ENCODE measurements around the gene RPL38. TPM values are rescaled to one million over a fixed set of nuclear protein-coding genes. Genes with fewer than 3 reads are reported as not detected.
A peak's percentile ranks its signal among the peaks of the same experiment; 100 is the strongest.
"Not testable (repeated sequence)": the region's sequence is repeated elsewhere in the genome, so short reads cannot be mapped to it uniquely, and the experiment has no call there.

The RPL38 gene
- total RNA-seq, 1 donor from 2014 or later = 1,104 TPM

DNA sequence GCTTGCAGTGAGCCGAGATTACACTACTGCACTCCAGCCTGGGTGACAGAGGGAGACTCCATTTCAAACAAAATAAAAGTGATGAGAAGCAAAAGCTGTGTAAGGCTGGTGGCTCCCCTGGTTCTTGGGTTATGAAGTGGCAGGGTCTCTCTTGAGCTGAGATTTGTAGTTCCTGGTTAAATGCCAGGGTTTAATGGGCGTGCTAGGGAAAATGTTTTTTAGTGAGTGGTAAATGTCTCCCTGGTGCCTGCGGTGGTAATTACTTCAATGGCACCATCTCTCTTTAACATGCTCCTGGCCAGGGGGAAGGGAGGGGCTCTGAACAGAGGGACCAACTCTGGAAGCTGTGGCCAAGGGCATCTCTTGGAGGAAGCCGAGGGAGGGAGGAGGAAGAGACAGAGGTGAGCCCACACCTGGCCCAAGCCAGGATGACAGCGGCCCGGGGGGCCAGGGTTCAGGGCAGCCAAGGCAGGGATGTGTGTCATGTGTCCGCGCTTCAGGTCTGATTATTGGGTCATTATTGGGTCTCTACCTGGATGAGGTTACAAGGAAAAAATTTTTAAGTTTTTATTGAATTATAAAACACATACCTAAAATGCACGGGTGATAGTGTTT, 17.8 kb upstream of the RPL38 start:
- no peak for ATAC-seq

- no peak for ATAC-seq
Measured at GRCh38 chr17:74186498-74186897, 17.0 kb upstream of the RPL38 start.

DNA sequence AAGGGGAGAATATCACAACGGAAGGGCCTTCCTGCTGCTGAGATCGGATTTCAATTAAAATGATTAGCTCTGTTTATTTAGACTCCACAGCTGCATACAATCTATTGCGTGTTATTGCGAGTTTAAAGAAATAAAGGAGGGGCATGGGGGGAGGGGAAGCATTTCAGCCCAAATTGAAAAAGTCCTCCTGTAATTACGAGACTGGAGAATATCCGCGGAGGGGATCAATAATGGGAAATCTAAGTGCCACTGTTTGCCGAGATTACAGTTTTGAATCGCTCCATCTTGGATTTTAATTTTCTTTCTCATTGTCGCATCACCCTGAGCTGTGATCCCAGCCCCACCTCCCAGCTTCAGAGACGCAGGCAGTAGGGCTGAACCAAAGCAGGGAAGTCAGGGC, 15.7 kb upstream of the RPL38 start:
- no peak for ATAC-seq

GRCh38 chr17:74188687-74189086, 14.8 kb upstream of the RPL38 start:
- not testable (repeated sequence) for ATAC-seq

DNA sequence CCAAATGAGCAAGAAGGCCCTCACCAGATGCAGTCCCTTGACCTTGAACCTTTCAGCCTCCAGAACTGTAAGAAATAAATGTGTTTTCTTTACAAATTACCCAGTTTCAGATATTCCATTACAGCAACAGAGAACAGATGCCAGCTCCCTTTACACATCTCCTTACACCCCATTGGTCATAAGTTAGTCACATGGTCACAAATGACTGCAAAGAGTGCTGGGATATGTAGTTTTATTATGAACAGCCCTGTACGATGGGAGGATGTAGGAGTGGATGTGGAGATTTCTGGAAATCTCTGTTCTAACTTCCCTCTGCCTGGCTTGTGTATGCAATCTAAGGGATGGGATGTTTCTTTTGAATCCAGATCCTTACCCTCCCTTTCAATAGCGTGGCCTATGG, 13.3 kb upstream of the RPL38 start:
- ATAC-seq = peak; percentile 66

- no peak for ATAC-seq
Measured at GRCh38 chr17:74190807-74191406, 12.6 kb upstream of the RPL38 start.

- peak; percentile 82 for ATAC-seq
Measured at GRCh38 chr17:74192950-74193781, 10.3 kb upstream of the RPL38 start.

DNA sequence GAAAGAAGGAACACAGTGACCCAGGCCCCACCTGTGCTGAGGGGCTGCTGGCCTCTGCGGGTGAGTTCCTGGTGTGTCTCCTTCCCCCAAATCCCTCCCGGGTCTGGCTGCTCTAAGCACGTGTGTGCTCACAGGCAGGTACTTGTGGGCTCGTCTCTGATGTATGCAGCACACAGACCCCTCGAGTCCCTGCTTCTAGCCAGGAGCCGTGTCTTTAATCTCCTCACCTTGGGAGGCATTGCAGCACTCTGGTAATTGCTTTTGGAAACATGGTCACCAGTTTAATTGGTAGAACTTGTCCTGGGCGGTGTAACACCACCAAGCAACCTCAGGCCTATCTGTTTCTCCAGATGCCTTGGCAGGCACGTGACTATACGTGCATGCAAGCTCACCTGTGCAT, 8.8 kb upstream of the RPL38 start:
- no peak for ATAC-seq

DNA sequence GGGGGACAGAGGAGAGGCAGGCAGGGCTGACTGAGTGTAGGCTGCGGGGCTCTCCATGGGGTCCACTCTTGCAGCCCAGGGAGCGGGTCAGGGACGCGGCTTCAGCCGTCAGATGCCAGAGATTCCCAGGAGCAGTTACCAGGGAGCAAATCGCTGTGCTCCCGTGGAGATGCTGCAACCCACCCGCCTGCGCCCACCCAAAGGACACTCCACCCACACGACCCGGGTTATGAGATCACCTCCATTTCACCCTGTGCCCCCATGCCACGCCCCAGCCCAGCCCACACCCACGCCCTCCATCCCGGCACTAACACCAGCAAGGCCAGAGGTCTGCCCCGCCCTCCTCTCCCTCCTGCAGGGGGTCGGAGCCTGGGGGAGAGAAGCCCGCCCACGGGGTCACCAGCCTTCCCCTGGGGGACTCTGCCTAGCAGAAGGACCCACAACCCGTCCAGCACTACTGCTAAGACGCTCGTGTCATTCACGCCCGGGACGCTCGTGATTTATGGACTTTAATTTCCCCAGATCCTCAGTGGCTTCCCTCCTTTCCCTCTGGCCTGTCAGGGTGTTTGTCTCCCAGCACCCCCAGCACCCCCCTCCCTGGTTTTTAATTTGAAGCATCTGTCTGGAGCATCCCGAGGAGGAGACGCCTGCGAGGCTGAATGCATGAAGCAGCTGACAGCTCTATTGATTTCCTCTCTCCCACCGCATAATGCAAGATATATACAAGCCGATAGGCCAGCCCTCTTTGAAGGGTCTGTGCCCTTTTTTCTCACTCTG, 6.7 kb upstream of the RPL38 start:
- ATAC-seq = no peak

DNA sequence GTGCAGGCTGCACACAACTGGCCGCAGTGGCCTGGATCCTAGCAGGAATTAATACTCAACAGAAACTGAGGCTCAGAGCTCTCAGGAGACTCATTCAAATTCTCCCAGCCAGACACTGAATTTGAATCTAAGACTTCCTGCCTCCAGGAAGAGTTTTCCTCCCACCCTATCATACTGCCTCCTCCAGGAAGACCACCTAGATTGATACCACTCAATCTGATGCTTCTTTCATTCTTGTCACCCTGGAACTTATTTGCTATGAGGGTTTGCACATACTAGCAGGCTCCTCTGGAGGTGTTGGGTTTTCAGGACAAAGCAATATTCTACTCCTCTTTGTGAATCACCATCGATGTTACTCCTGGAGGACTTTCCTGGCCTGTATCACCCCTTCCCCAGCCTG, 5.7 kb upstream of the RPL38 start:
- no peak for ATAC-seq

DNA sequence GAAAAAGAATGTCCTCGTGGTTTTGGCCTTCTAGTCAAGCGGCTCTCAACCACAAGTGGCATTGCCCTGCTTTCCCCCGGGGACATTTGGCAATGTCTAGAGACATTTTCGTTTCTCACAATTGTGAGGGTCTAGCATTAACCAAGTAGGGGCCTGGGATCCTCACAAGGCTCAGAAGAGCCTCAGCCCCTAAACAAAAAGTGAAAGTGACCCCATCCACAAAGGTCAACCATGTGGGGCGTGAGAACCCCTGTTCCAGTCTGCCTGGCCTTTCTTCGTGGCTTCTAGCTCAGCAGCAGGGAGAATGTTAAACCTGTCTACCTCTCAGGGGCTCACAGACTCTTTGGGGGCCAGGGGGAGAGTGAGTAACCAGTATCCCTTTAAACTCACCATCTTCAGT, 4.8 kb upstream of the RPL38 start:
- ATAC-seq = no peak

GRCh38 chr17:74199306-74200092, 4.0 kb upstream of the RPL38 start:
- peak; percentile 53 for ATAC-seq

- ATAC-seq = no peak
Measured at GRCh38 chr17:74200112-74200511, 3.4 kb upstream of the RPL38 start.

DNA sequence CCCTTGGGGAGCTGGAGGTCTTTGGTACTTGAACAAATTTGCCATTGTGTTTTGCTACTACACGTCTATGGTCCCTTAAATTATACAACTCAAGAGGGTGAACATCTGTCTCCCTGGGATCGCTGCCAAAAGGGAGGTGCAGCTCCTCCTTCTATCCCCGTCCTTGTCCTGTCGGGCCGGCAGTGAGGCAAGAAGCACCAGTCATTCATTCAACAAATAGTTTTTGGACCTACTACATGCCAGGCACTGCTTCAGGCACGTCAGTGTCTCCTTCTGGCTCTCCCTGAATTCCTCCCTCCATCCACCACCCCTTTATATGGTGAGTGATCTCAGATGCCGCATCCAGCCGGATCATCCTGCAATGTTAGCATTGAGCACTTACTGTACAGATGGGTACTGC, 2.2 kb upstream of the RPL38 start:
- no peak for ATAC-seq

DNA sequence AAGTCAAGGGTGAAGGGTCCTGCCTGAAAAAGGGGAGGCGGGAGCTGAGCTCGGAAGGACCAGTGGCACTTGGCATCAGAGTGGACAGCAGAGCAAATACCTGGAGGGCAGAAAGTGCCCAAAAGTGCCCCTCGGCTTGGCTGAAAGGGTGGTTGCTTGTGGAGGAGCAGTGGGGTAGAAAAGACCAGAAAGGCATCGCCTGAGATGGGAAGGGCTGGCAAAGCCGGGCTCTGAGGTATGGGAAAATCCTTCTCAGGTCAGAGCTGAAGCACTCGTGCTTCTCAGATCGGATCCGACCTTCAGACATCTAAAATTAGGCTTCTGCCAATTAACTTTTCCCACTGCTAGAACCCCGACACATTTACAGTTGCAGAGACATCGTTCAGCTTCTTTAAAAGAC, 1.5 kb upstream of the RPL38 start:
- no peak for ATAC-seq

- no peak for ATAC-seq
Measured at GRCh38 chr17:74202938-74203337, 540 bp upstream of the RPL38 start.

DNA sequence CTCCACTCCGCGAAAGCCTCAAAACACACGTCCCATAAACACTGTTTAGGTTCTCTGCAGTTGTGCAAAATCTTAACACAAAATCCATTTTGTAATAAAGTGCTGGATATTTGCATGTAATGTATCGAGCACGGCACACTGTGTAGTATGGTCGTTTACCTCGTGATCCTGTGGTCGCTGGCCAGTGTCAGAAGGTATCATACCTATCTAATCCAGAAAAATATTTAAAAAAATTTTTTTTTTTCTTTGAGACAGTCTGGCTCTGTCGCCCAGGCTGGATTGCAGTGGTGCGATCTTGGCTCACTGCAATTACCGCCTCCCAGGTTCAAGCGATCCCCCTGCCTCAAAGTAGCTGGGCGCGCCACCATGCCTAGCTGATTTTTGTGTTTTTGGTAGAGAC, 996 bp downstream of the RPL38 start:
- no peak for ATAC-seq

DNA sequence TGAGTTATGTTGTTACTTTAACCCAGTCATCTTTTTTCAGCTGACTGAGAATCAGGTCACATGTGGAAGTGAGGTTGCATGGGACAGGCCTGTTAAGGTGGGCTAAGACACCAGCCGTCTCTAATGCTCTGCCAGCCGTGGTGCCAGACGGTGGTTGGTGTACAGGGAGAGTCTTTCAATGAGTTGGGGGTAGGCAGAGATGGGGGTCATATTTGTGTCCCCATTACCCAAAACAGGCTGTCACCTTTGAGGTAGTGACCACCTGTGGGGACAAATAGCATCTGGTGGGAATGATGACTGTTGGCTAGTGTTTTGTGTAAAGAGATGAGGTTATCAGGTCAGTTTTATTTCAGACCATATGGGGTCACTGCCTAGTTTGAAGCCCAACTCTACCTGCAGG, 1.8 kb downstream of the RPL38 start:
- ATAC-seq = no peak

GRCh38 chr17:74206332-74206818, 2.9 kb downstream of the RPL38 start:
- no peak for ATAC-seq

- peak; percentile 46 for ATAC-seq
Measured at GRCh38 chr17:74210191-74211140, 7.0 kb downstream of the RPL38 start.
